Measurements from ENCODE around the gene SDHAF3.

- TF ChIP-seq EZH2 (IDR thresholded peaks at IDR 0.05; ENCODE audit: borderline replicate concordance, low read length) (no peak), CTCF (conservative IDR thresholded peaks at IDR 0.05 in 1 of 2, IDR thresholded peaks at IDR 0.05 in 1 of 2; ENCODE audit: extremely low read depth in 1 of 2, insufficient read depth in 1 of 2, low read depth in 1 of 2, low read length in 2 of 2) (no peak)
Observed at GRCh38 chr7:97133159-97133558, 15.7 kb downstream of the SDHAF3 start.

All from mammary epithelial cell (primary cell).